GM12892 (cell line): ENCODE data around the gene CDH20.

Experiments
- POLR2AphosphoS5 ChIP-seq: IDR thresholded peaks from 2 replicates; pipeline ENCODE4 v1.6.1; 2011; ENCODE audit warnings: low read depth, low read length, control low read depth
- TAF1 ChIP-seq: IDR thresholded peaks from 2 replicates; pipeline ENCODE4 v1.6.1; 2011; ENCODE audit warnings: low read depth, mild to moderate bottlenecking, control low read depth, low read length, borderline replicate concordance

GRCh38 chr18:61420218-61420885 is 87.1 kb downstream of the CDH20 start:
- TF ChIP-seq POLR2AphosphoS5 (no peak), TAF1 (no peak)
